MM.1S (cell line): ENCODE results near the gene TLE5.

Experiments
- EZH2phosphoT487 ChIP-seq: fragments of 300-600 bp; sonication (generic); IDR thresholded peaks from 2 replicates; pipeline ENCODE4 v1.6.1; 2018; ENCODE audit warnings: antibody characterized with exemption, low read length
- TF ChIP-seq, protein P1 (sequence below): fragments of 300-600 bp; sonication (generic); IDR thresholded peaks from 2 replicates; pipeline ENCODE4 v1.5.1; 2016; ENCODE audit warnings: antibody characterized with exemption, low read length, mixed read lengths

GRCh38 chr19:3053780-3054179 lies 8.5 kb downstream of the TLE5 start:
- TF ChIP-seq, protein P1, sequence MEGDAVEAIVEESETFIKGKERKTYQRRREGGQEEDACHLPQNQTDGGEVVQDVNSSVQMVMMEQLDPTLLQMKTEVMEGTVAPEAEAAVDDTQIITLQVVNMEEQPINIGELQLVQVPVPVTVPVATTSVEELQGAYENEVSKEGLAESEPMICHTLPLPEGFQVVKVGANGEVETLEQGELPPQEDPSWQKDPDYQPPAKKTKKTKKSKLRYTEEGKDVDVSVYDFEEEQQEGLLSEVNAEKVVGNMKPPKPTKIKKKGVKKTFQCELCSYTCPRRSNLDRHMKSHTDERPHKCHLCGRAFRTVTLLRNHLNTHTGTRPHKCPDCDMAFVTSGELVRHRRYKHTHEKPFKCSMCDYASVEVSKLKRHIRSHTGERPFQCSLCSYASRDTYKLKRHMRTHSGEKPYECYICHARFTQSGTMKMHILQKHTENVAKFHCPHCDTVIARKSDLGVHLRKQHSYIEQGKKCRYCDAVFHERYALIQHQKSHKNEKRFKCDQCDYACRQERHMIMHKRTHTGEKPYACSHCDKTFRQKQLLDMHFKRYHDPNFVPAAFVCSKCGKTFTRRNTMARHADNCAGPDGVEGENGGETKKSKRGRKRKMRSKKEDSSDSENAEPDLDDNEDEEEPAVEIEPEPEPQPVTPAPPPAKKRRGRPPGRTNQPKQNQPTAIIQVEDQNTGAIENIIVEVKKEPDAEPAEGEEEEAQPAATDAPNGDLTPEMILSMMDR: no peak
- TF ChIP-seq EZH2phosphoT487: no peak
